ENCODE results near the gene VAV3.

Gene VAV3

GRCh38 chr1:107776900-107777663 is 187.9 kb downstream of the VAV3 start:
- TF ChIP-seq EZH2phosphoT487 (IDR thresholded peaks at IDR 0.05; ENCODE audit: borderline replicate concordance, low read length), result no peak
- no peak for TF ChIP-seq CTCF (IDR thresholded peaks at IDR 0.05; ENCODE audit: low read depth, low read length, poor library complexity, severe bottlenecking)
- no peaks in the 10 kb centered on the region for H3K27me3 ChIP-seq (ENCODE audit: control insufficient read depth, low read length)
- H3K27ac ChIP-seq (ENCODE audit: low read depth, low read length), result no peak overlapping the region
- H3K79me2 ChIP-seq (ENCODE audit: control insufficient read depth, low read length), result no peaks in the 10 kb centered on the region
- no peaks in the 10 kb centered on the region for H3K9me3 ChIP-seq (ENCODE audit: control insufficient read depth, insufficient read depth, low read length)
- no peaks in the 10 kb centered on the region for H4K20me1 ChIP-seq (ENCODE audit: control insufficient read depth, insufficient read depth, low read depth, low read length)
- H3K4me2 ChIP-seq (ENCODE audit: low read length), result peak overlapping the region; percentile 42
- H3K4me3 ChIP-seq (ENCODE audit: low read length), result peak overlapping the region; percentile 13; the same call in 1 of the 2 replicates
- H3K4me1 ChIP-seq (ENCODE audit: control insufficient read depth, low read length), result peaks cover 21% of the 10 kb centered on the region
- no peaks in the 10 kb centered on the region for H3K36me3 ChIP-seq (ENCODE audit: control insufficient read depth, low read length)
- no peaks in the 10 kb centered on the region for H3K9me2 ChIP-seq (replicated peaks; ENCODE audit: control insufficient read depth, low read length)
- peaks cover 2% of the 10 kb centered on the region; the same call in 1 of the 2 replicates for H3F3A ChIP-seq (ENCODE audit: control insufficient read depth, insufficient read depth)

- no peaks in the 10 kb centered on the region for H3K79me2 ChIP-seq (ENCODE audit: control insufficient read depth, low read length)
- no peaks in the 10 kb centered on the region for H3K9me2 ChIP-seq (replicated peaks; ENCODE audit: control insufficient read depth, low read length)
- TF ChIP-seq CTCF (IDR thresholded peaks at IDR 0.05; ENCODE audit: low read depth, low read length, poor library complexity, severe bottlenecking) (no peak), EZH2phosphoT487 (IDR thresholded peaks at IDR 0.05; ENCODE audit: borderline replicate concordance, low read length) (no peak)
- no peaks in the 10 kb centered on the region for H3K27me3 ChIP-seq (ENCODE audit: control insufficient read depth, low read length)
- H3F3A ChIP-seq (ENCODE audit: control insufficient read depth, insufficient read depth), result no peaks in the 10 kb centered on the region
- H4K20me1 ChIP-seq (ENCODE audit: control insufficient read depth, insufficient read depth, low read depth, low read length), result no peaks in the 10 kb centered on the region
- no peak overlapping the region for H3K4me2 ChIP-seq (ENCODE audit: low read length)
- H3K36me3 ChIP-seq (ENCODE audit: control insufficient read depth, low read length), result no peaks in the 10 kb centered on the region
- peaks cover 5% of the 10 kb centered on the region for H3K4me1 ChIP-seq (ENCODE audit: control insufficient read depth, low read length)
- H3K9me3 ChIP-seq (ENCODE audit: control insufficient read depth, insufficient read depth, low read length), result no peaks in the 10 kb centered on the region
- H3K4me3 ChIP-seq (ENCODE audit: low read length), result no peak overlapping the region
- no peak overlapping the region for H3K27ac ChIP-seq (ENCODE audit: low read depth, low read length)
These were observed 193.6 kb downstream of the VAV3 start for GRCh38 chr1:107771377-107771776.

GRCh38 chr1:107767156-107767582 is 197.8 kb downstream of the VAV3 start:
- H3K9me3 ChIP-seq (ENCODE audit: control insufficient read depth, insufficient read depth, low read length), result no peaks in the 10 kb centered on the region
- H3K36me3 ChIP-seq (ENCODE audit: control insufficient read depth, low read length), result no peaks in the 10 kb centered on the region
- H3K4me1 ChIP-seq (ENCODE audit: control insufficient read depth, low read length), result peaks cover 9% of the 10 kb centered on the region
- H3K4me2 ChIP-seq (ENCODE audit: low read length), result no peak overlapping the region
- no peaks in the 10 kb centered on the region for H3F3A ChIP-seq (ENCODE audit: control insufficient read depth, insufficient read depth)
- no peaks in the 10 kb centered on the region for H3K9me2 ChIP-seq (replicated peaks; ENCODE audit: control insufficient read depth, low read length)
- H3K27ac ChIP-seq (ENCODE audit: low read depth, low read length), result no peak overlapping the region
- no peaks in the 10 kb centered on the region for H3K79me2 ChIP-seq (ENCODE audit: control insufficient read depth, low read length)
- no peaks in the 10 kb centered on the region for H3K27me3 ChIP-seq (ENCODE audit: control insufficient read depth, low read length)
- TF ChIP-seq EZH2phosphoT487 (IDR thresholded peaks at IDR 0.05; ENCODE audit: borderline replicate concordance, low read length), result no peak
- TF ChIP-seq CTCF (IDR thresholded peaks at IDR 0.05; ENCODE audit: low read depth, low read length, poor library complexity, severe bottlenecking), result no peak
- no peak overlapping the region for H3K4me3 ChIP-seq (ENCODE audit: low read length)
- no peaks in the 10 kb centered on the region for H4K20me1 ChIP-seq (ENCODE audit: control insufficient read depth, insufficient read depth, low read depth, low read length)
